Measurements from ENCODE around the gene RBM18. TPM values are rescaled to one million over a fixed set of nuclear protein-coding genes. Genes with fewer than 3 reads are reported as not detected.

The RBM18 gene
- total RNA-seq, result 10 to 100 TPM; 23.8 to 24.4 TPM

GRCh38 chr9:122264360-122265148 is at the start of gene RBM18, which contains the start of gene MRRF:
RBM18 (minus strand) TSS chr9:122264840; CDS start chr9:122261492, 3,348 bp downstream.
MRRF (plus strand) TSS chr9:122264882; CDS start chr9:122270892, 6,010 bp downstream.
- H3K4me1 Mint-ChIP-seq, result peaks cover 47% of the 10 kb centered on the region
- H3K36me3 Mint-ChIP-seq, result peaks cover 14% of the 10 kb centered on the region
- H3K9me3 Mint-ChIP-seq (ENCODE audit: low read depth), result no peaks in the 10 kb centered on the region
- H3K27ac Mint-ChIP-seq, result peak within 1 kb of the TSS; percentile 100
- CTCF ChIA-PET, result interaction anchor here (1.1 to 3.4 kb wide), 8 partner anchors 18 to 570 kb away, joined by 3 to 17 read pairs (median 5); partner anchors contain the start of genes MORN5 and NDUFA8
- H3K4me3 Mint-ChIP-seq, result peak within 1 kb of the TSS; percentile 98
- peak; percentile 86 for ATAC-seq
- peak; percentile 94 for DNase-seq
- H3K27me3 Mint-ChIP-seq, result no peaks in the 10 kb centered on the region

GRCh38 chr9:122314165-122314564 is 49.5 kb upstream of the RBM18 start:
- Mint-ChIP-seq H3K36me3 (peaks cover 12% of the 10 kb centered on the region), H3K27ac (no peak overlapping the region), H3K4me3 (no peak overlapping the region), H3K9me3 (ENCODE audit: low read depth) (no peaks in the 10 kb centered on the region), H3K4me1 (peaks cover 2% of the 10 kb centered on the region), H3K27me3 (no peaks in the 10 kb centered on the region)
- DNase-seq (no peak), ATAC-seq (no peak)
- CTCF ChIA-PET, result no interaction called here

DNA sequence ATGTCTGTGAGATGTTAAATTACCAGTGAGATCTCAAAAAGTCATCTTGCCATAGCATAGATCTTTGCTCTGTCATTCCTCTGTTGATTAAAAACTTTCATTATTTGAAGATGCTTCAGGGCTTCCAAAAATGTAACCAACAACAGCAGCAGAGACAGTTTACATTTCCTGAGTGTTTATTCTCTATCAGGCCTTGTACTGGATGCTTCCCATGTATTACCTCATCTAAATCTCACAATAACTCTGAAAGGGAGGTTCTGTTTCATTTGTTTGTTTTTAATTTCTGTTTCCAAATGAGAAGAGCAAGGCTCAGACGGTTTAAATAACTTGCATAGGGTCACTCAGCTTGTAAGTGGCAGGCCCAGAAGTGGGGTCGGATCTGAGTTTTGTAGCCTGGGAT is 45.2 kb upstream of the RBM18 start:
- ATAC-seq (no peak), DNase-seq (no peak)
- Mint-ChIP-seq H3K36me3 (peaks cover 17% of the 10 kb centered on the region), H3K4me1 (peaks cover 2% of the 10 kb centered on the region), H3K4me3 (no peak overlapping the region), H3K9me3 (ENCODE audit: low read depth) (no peaks in the 10 kb centered on the region), H3K27ac (no peak overlapping the region), H3K27me3 (no peaks in the 10 kb centered on the region)
- CTCF ChIA-PET, result no interaction called here

GRCh38 chr9:122307925-122308324 is 43.3 kb upstream of the RBM18 start:
- H3K4me1 Mint-ChIP-seq, result peaks cover 7% of the 10 kb centered on the region
- ATAC-seq (no peak), DNase-seq (no peak)
- no peaks in the 10 kb centered on the region for H3K27me3 Mint-ChIP-seq
- no peak overlapping the region for H3K4me3 Mint-ChIP-seq
- no peak overlapping the region for H3K27ac Mint-ChIP-seq
- no peaks in the 10 kb centered on the region for H3K9me3 Mint-ChIP-seq (ENCODE audit: low read depth)
- peaks cover 5% of the 10 kb centered on the region for H3K36me3 Mint-ChIP-seq
- CTCF ChIA-PET, result interaction anchor here (0.7 to 1.4 kb wide), 4 partner anchors 150 to 506 kb away, joined by 3 read pairs; no protein-coding TSS in a partner anchor

DNA sequence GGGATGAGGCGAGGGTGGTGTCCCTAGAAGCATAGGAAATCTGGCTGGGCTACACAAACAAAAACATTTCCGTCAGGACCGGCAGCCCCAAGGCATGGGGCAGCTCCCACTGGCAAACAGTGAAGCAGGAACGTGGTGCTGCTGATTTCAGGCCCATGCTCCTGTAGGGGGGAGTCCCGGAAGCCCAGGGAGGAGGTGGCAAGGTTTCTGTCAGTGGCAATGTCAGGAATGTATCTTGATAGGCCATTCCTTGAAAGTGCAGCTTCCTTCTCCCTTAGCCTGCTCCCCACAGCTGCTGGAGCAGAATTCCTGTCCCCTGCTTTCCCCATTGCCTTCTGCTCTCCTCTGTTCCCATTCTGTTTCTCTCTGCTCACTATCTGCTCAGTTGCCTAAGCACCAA is 42.4 kb upstream of the RBM18 start:
- Mint-ChIP-seq H3K4me1 (peaks cover 7% of the 10 kb centered on the region), H3K4me3 (no peak overlapping the region), H3K27ac (no peak overlapping the region), H3K27me3 (no peaks in the 10 kb centered on the region), H3K36me3 (peaks cover 4% of the 10 kb centered on the region), H3K9me3 (ENCODE audit: low read depth) (no peaks in the 10 kb centered on the region)
- CTCF ChIA-PET, result interaction anchor here (0.9 to 1.4 kb wide), 3 partner anchors 44 to 208 kb away, joined by 3 read pairs; no protein-coding TSS in a partner anchor
- ATAC-seq (no peak), DNase-seq (no peak)

DNA sequence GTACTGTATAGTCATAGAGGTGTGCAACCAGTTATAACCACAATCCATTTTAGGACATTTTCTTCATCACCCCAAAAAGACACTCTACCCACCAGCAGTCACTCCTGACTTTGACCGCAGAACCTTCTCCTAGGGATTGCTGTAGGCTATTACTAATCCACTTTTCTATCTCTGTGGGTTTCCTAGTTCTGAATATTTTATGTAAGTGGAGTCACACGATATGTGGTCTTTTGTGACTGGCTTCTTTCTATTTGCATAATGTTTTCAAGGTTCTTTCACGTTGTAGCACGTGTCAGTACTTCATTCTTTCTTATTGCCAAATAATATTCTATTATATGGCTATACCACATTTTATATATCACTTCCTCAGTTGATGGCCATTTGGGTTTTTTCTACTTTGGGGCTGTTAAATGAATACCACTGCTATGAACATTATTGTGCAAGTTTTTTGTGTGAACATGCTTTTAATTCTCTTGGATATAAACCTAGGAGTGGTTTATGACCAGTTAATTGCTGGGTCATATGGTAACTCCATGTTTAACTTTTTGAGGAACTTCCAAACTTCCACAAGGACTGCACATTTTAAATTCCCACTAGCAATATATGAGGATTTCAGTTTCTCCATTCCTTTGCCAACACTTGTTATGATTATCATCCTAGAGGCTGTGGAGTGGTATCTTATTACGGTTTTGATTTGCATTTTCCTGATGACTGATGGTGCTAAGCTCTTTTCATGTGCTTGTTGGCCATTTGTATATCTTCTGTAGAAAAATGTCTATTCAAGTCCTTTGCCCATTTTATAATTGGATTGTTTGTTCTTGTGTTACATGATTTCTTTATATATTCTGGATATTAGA is 37.8 kb upstream of the RBM18 start:
- Mint-ChIP-seq H3K27ac (no peak overlapping the region), H3K9me3 (ENCODE audit: low read depth) (no peaks in the 10 kb centered on the region), H3K27me3 (no peaks in the 10 kb centered on the region), H3K36me3 (peaks cover 12% of the 10 kb centered on the region), H3K4me1 (peaks cover 5% of the 10 kb centered on the region), H3K4me3 (no peak overlapping the region)
- DNase-seq (no peak), ATAC-seq (no peak)
- CTCF ChIA-PET, result no interaction called here

DNA sequence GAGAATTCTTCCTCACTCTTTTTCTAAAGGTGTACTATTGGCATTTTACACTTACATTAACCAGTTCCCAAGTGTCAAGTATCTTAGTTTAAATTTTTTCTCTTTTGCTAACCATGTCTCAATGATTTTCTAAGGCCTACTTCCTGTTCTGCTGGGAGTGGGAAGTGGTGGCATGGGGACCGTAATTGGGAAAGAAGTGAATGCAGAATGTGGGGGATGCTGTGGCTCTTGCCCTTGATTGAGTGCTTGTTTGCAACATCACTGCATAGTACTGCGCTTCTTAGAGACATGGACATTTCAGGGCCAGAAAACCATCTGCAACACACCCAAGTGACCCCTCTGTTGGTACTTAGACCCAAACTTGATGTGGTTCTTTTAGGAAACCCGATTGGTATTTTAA is 32.9 kb upstream of the RBM18 start:
- Mint-ChIP-seq H3K27me3 (no peaks in the 10 kb centered on the region), H3K9me3 (ENCODE audit: low read depth) (no peaks in the 10 kb centered on the region), H3K27ac (no peak overlapping the region), H3K36me3 (peaks cover 27% of the 10 kb centered on the region), H3K4me1 (no peaks in the 10 kb centered on the region), H3K4me3 (no peak overlapping the region)
- ATAC-seq (no peak), DNase-seq (no peak)
- CTCF ChIA-PET, result no interaction called here

GRCh38 chr9:122294531-122294930 is 29.9 kb upstream of the RBM18 start:
- H3K27ac Mint-ChIP-seq, result no peak overlapping the region
- peaks cover 34% of the 10 kb centered on the region for H3K36me3 Mint-ChIP-seq
- CTCF ChIA-PET, result interaction anchor here (1.1 kb wide), 1 partner anchor 196 kb away, joined by 3 read pairs; no protein-coding TSS in a partner anchor

GRCh38 chr9:122291458-122291857 is 26.8 kb upstream of the RBM18 start:
- Mint-ChIP-seq H3K27me3 (no peaks in the 10 kb centered on the region), H3K9me3 (ENCODE audit: low read depth) (no peaks in the 10 kb centered on the region), H3K36me3 (peaks cover 34% of the 10 kb centered on the region), H3K4me3 (no peak overlapping the region), H3K27ac (no peak overlapping the region), H3K4me1 (no peaks in the 10 kb centered on the region)
- no peak for DNase-seq
- CTCF ChIA-PET, result no interaction called here
- ATAC-seq, result no peak

More at GRCh38 chr9:122294531-122294930, 29.9 kb upstream of the RBM18 start:
- Mint-ChIP-seq H3K4me1 (no peaks in the 10 kb centered on the region), H3K9me3 (ENCODE audit: low read depth) (no peaks in the 10 kb centered on the region), H3K4me3 (no peak overlapping the region), H3K27me3 (no peaks in the 10 kb centered on the region)
- ATAC-seq (no peak), DNase-seq (no peak)

DNA sequence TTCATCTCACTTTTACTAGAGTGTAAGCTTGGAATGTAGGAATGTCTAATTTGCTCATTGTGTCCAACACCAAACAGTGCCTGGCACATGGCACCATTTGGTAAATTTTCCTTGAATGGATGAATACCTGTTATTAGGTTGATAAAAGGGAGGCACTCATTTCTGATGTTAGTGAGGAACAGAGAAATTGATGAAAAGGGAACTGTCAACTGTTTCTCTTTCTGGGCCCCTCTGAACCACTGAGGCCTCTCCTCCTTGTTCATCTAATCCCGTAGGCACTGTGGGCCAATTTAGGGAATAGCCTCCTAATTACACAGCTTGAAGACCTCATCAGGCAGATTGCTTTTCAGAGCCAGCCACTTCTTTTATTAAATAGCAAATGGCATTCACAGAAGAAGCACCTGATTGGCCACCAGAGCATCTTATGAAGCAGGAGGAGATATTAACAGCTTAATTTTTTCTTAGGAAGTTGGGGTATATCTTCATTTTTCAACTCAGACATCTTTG is 22.6 kb upstream of the RBM18 start:
- ATAC-seq, result no peak
- Mint-ChIP-seq H3K27ac (no peak overlapping the region), H3K36me3 (peaks cover 26% of the 10 kb centered on the region), H3K4me1 (no peaks in the 10 kb centered on the region), H3K4me3 (no peak overlapping the region), H3K27me3 (no peaks in the 10 kb centered on the region), H3K9me3 (ENCODE audit: low read depth) (no peaks in the 10 kb centered on the region)
- no peak for DNase-seq
- CTCF ChIA-PET, result interaction anchor here (0.7 to 1.2 kb wide), 2 partner anchors 18 to 162 kb away, joined by 3 read pairs; no protein-coding TSS in a partner anchor

GRCh38 chr9:122286764-122287163 is 22.1 kb upstream of the RBM18 start:
- H3K27me3 Mint-ChIP-seq, result no peaks in the 10 kb centered on the region

GRCh38 chr9:122281368-122281767 is 16.7 kb upstream of the RBM18 start:
- H3K36me3 Mint-ChIP-seq, result peaks cover 46% of the 10 kb centered on the region
- CTCF ChIA-PET, result no interaction called here

More at GRCh38 chr9:122286764-122287163, 22.1 kb upstream of the RBM18 start:
- no peaks in the 10 kb centered on the region for H3K9me3 Mint-ChIP-seq (ENCODE audit: low read depth)
- no peak for ATAC-seq
- H3K36me3 Mint-ChIP-seq, result peaks cover 26% of the 10 kb centered on the region
- CTCF ChIA-PET, result no interaction called here
- no peak for DNase-seq
- no peak overlapping the region for H3K27ac Mint-ChIP-seq
- no peaks in the 10 kb centered on the region for H3K4me1 Mint-ChIP-seq
- H3K4me3 Mint-ChIP-seq, result no peak overlapping the region

DNA sequence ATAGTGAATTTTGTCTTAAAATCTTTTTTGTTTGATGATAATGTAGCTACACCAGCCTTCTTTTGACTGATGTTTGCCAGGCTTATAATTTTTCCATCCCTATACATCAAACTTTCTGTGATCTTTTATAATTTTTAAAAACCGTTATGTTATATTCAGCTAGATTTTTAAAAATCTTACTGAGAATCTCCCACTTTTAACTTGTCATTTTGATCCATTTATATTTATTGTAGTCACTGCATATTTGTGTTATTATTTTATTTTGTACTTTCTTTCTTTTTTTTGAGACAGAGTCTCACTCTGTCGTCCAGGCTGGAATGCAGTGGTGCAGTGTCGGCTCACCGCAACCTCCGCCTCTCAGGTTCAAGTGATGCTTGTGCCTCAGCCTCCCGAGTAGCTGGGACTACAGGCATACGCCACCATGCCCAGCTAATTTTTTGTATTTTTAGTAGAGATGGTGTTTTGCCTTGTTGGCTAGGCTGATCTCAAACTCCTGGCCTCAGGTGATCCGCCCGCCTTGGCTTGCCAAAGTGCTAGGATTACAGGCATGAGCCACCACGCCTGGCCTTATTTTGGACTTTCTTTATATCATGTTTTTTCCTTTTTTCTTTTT is 12.8 kb upstream of the RBM18 start:
- H3K36me3 Mint-ChIP-seq, result peaks cover 67% of the 10 kb centered on the region
- no peaks in the 10 kb centered on the region for H3K4me1 Mint-ChIP-seq
- no peak overlapping the region for H3K4me3 Mint-ChIP-seq
- H3K27ac Mint-ChIP-seq, result no peak overlapping the region
- CTCF ChIA-PET, result interaction anchor here (0.9 kb wide), 1 partner anchor 182 kb away, joined by 3 read pairs; no protein-coding TSS in a partner anchor
- ATAC-seq, result no peak
- no peaks in the 10 kb centered on the region for H3K27me3 Mint-ChIP-seq
- H3K9me3 Mint-ChIP-seq (ENCODE audit: low read depth), result peaks cover 2% of the 10 kb centered on the region
- DNase-seq, result no peak

More at GRCh38 chr9:122281368-122281767, 16.7 kb upstream of the RBM18 start:
- ATAC-seq (no peak), DNase-seq (no peak)
- no peaks in the 10 kb centered on the region for H3K4me1 Mint-ChIP-seq
- H3K4me3 Mint-ChIP-seq, result no peak overlapping the region
- H3K27ac Mint-ChIP-seq, result no peak overlapping the region
- no peaks in the 10 kb centered on the region for H3K27me3 Mint-ChIP-seq
- H3K9me3 Mint-ChIP-seq (ENCODE audit: low read depth), result peaks cover 2% of the 10 kb centered on the region

All from activated CD8-positive, alpha-beta memory T cell treated with anti-CD3 and anti-CD28 coated beads, Interleukin-2, amount 10 ng/mL, durations not matched to agents 7 days and 5 days (primary cell).